H1 (cell line): ENCODE results near the gene SLC25A51. TPM values are rescaled to one million over a fixed set of nuclear protein-coding genes. Genes with fewer than 3 reads are reported as not detected.

ENCODE experiments used
- CTCF ChIA-PET: fragments of 300-600 bp; sonication (Branson Sonifier 250); formaldehyde crosslinking; loops from one replicate; lab custom pipeline; 2021; ENCODE audit not compliant: partially characterized antibody; lab: Charles Lee
- POLR2A ChIA-PET: fragments of 300-600 bp; sonication (Branson Sonifier 250); formaldehyde crosslinking; loops from one replicate; lab custom pipeline; 2021; ENCODE audit warnings: inconsistent platforms; ENCODE audit not compliant: partially characterized antibody; lab: Charles Lee
- DNase-seq, 2 experiments: peaks; one replicate each; pipeline versions ENCODE4 v3.0.0 to v3.0.0-alpha.2; 2010 to 2022; ENCODE audit warnings: low spot score in 2 of 2, low read depth in 1 of 2, mixed read lengths in 1 of 2
- FAIRE-seq: peaks from 2 replicates; lab custom pipeline; 2011; peaks lifted over from hg19 to GRCh38; lab: Jason Lieb, UNC
- H2AFZ ChIP-seq: 2 replicates; pipeline ENCODE4 v1.8.1; 2012; ENCODE audit warnings: low read length, inconsistent platforms
- H2AK5ac ChIP-seq: 2 replicates; pipeline ENCODE4 v1.6.1; 2013; ENCODE audit warnings: low read depth, low read length
- H2BK120ac ChIP-seq: replicated peaks from 2 replicates; pipeline ENCODE3; 2013; ENCODE audit warnings: low read depth, low read length, inconsistent platforms
- H2BK12ac ChIP-seq: 2 replicates; pipeline ENCODE4 v1.6.1; 2013; ENCODE audit warnings: low read depth, low read length
- H2BK15ac ChIP-seq: 2 replicates; pipeline ENCODE4 v1.6.1; 2013; ENCODE audit warnings: low read length
- H2BK20ac ChIP-seq: 2 replicates; pipeline ENCODE4 v1.6.1; 2013; ENCODE audit warnings: low read length
- H2BK5ac ChIP-seq: 2 replicates; pipeline ENCODE4 v1.6.1; 2013; ENCODE audit warnings: low read depth, low read length
- H3K14ac ChIP-seq: 2 replicates; pipeline ENCODE4 v1.6.1; 2013; ENCODE audit warnings: inconsistent platforms; ENCODE audit not compliant: insufficient read length
- H3K18ac ChIP-seq: 2 replicates; pipeline ENCODE4 v1.6.1; 2013; ENCODE audit warnings: low read length; ENCODE audit errors: extremely low read depth
- H3K23ac ChIP-seq: 2 replicates; pipeline ENCODE4 v1.6.1; 2013; ENCODE audit warnings: inconsistent platforms; ENCODE audit not compliant: insufficient read length
- H3K23me2 ChIP-seq: 2 replicates; pipeline ENCODE4 v1.6.1; 2013; ENCODE audit warnings: low read depth, low read length
- H3K27ac ChIP-seq: 2 replicates; pipeline ENCODE4 v1.6.1; 2011; ENCODE audit warnings: low read depth, low read length, inconsistent platforms
- H3K27me3 ChIP-seq, 4 experiments: replicated peaks in 1 of 4; 1 replicate in 1 of 4; 2 replicates in 3 of 4; pipeline versions ENCODE4 v1.6.1 to v1.8.1; 2011 to 2013; ENCODE audit warnings: low read length in 3 of 4, mild to moderate bottlenecking in 3 of 4, inconsistent platforms in 2 of 4, mixed read lengths in 2 of 4, moderate library complexity in 1 of 4; ENCODE audit not compliant: control insufficient read depth in 3 of 4, insufficient read depth in 3 of 4; ENCODE audit errors: extremely low read depth in 1 of 4
- H3K36me3 ChIP-seq, 4 experiments: 2 replicates each; pipeline versions ENCODE4 v1.6.1 to v1.8.1; 2011 to 2013; ENCODE audit warnings: mild to moderate bottlenecking in 4 of 4, low read length in 3 of 4, moderate library complexity in 2 of 4, control low read depth in 1 of 4, inconsistent platforms in 1 of 4; ENCODE audit not compliant: insufficient read depth in 4 of 4, control insufficient read depth in 2 of 4
- H3K4ac ChIP-seq: replicated peaks from 2 replicates; pipeline ENCODE3; 2013; ENCODE audit warnings: low read length, low read depth, mixed read lengths, inconsistent platforms; ENCODE audit not compliant: insufficient read length
- H3K4me1 ChIP-seq, 4 experiments: replicated peaks in 1 of 4; 1 replicate in 1 of 4; 2 replicates in 3 of 4; pipeline versions ENCODE4 v1.6.1 to v1.8.1; 2011 to 2013; ENCODE audit warnings: low read length in 3 of 4, inconsistent platforms in 2 of 4, mixed read lengths in 1 of 4; ENCODE audit not compliant: insufficient read depth in 4 of 4, control insufficient read depth in 3 of 4
- H3K4me2 ChIP-seq, 2 experiments: 2 replicates each; pipeline versions ENCODE4 v1.6.1 to v1.8.1; 2011 to 2013; ENCODE audit warnings: low read depth in 2 of 2, low read length in 2 of 2, control low read depth in 1 of 2, inconsistent platforms in 1 of 2, mild to moderate bottlenecking in 1 of 2; ENCODE audit not compliant: insufficient read depth in 1 of 2
- H3K4me3 ChIP-seq, 4 experiments: fragments of 200-600, 300-600 bp in 1 of 4; sonication (generic), shearing (Covaris generic), sonication (Bioruptor Twin) in 1 of 4; 2 replicates each; pipeline versions ENCODE4 v1.5.1 to v1.8.1; 2011 to 2016; ENCODE audit warnings: low read length in 4 of 4, low read depth in 3 of 4, control low read depth in 2 of 4, inconsistent platforms in 2 of 4, mild to moderate bottlenecking in 2 of 4, mixed read lengths in 1 of 4, moderate library complexity in 1 of 4; ENCODE audit not compliant: insufficient read depth in 2 of 4; ENCODE audit errors: extremely low read depth in 1 of 4
- H3K56ac ChIP-seq: replicated peaks from 2 replicates; pipeline ENCODE3; 2013; ENCODE audit warnings: low read depth, mild to moderate bottlenecking, mixed read lengths, low read length, inconsistent platforms; ENCODE audit not compliant: insufficient read length
- H3K79me1 ChIP-seq: 2 replicates; pipeline ENCODE4 v1.6.1; 2013; ENCODE audit warnings: low read depth, low read length, control low read depth
- H3K79me2 ChIP-seq, 2 experiments: 2 replicates each; pipeline versions ENCODE4 v1.6.1 to v1.8.1; 2012 to 2013; ENCODE audit warnings: low read length in 2 of 2, mild to moderate bottlenecking in 2 of 2, inconsistent platforms in 1 of 2; ENCODE audit not compliant: insufficient read depth in 2 of 2, control insufficient read depth in 1 of 2
- H3K9ac ChIP-seq, 4 experiments: replicated peaks in 1 of 4; 1 replicate in 1 of 4; 2 replicates in 3 of 4; pipeline versions ENCODE4 v1.6.1 to v1.8.1; 2011 to 2013; ENCODE audit warnings: low read depth in 3 of 4, low read length in 3 of 4, control low read depth in 2 of 4, mild to moderate bottlenecking in 2 of 4, moderate library complexity in 2 of 4, inconsistent platforms in 1 of 4; ENCODE audit errors: extremely low read depth in 1 of 4
- H3K9me3 ChIP-seq, 2 experiments: 2 replicates each; pipeline versions ENCODE4 v1.6.1 to v1.8.1; 2012 to 2013; ENCODE audit warnings: mild to moderate bottlenecking in 2 of 2, moderate library complexity in 2 of 2, control low read depth in 1 of 2, inconsistent platforms in 1 of 2, low read depth in 1 of 2, low read length in 1 of 2, mixed read lengths in 1 of 2; ENCODE audit not compliant: insufficient read depth in 2 of 2
- H4K20me1 ChIP-seq, 2 experiments: replicated peaks in 1 of 2; 2 replicates each; pipeline versions ENCODE3 to v1.8.1; 2011 to 2013; ENCODE audit warnings: inconsistent platforms in 2 of 2, low read length in 2 of 2, mild to moderate bottlenecking in 1 of 2; ENCODE audit not compliant: insufficient read depth in 2 of 2, control insufficient read depth in 1 of 2
- H4K5ac ChIP-seq: 2 replicates; pipeline ENCODE4 v1.6.1; 2013; ENCODE audit warnings: low read length, low read depth, mixed read lengths, inconsistent platforms; ENCODE audit not compliant: insufficient read length
- H4K8ac ChIP-seq: 2 replicates; pipeline ENCODE4 v1.8.0; 2013; ENCODE audit warnings: mild to moderate bottlenecking, moderate library complexity, low read length, inconsistent platforms; ENCODE audit not compliant: insufficient read depth; ENCODE audit errors: extremely low read depth
- H4K91ac ChIP-seq: replicated peaks from 2 replicates; pipeline ENCODE3; 2013; ENCODE audit warnings: low read length, mixed read lengths, inconsistent platforms; ENCODE audit not compliant: insufficient read length
- CBX8 ChIP-seq: fragments of 300-800, 300-1000 bp; sonication (generic); IDR thresholded peaks from 2 replicates; pipeline ENCODE4 v1.7.1; 2016; ENCODE audit warnings: low read depth, low read length, borderline replicate concordance
- CHD1 ChIP-seq: IDR thresholded peaks from 2 replicates; pipeline ENCODE4 v1.6.1; 2012; ENCODE audit warnings: low read depth, low read length, improper control_type of control experiment
- CREB1 ChIP-seq: IDR thresholded peaks from 2 replicates; pipeline ENCODE4 v1.6.1; 2012; ENCODE audit warnings: inconsistent platforms
- EGR1 ChIP-seq: IDR thresholded peaks from 2 replicates; pipeline ENCODE4 v1.6.1; 2011; ENCODE audit warnings: low read depth, low read length, borderline replicate concordance
- GABPA ChIP-seq: IDR thresholded peaks from 2 replicates; pipeline ENCODE4 v1.6.1; 2011; ENCODE audit warnings: mild to moderate bottlenecking, low read length, moderate library complexity, borderline replicate concordance; ENCODE audit not compliant: insufficient read depth
- JUN ChIP-seq: IDR thresholded peaks from 2 replicates; pipeline ENCODE4 v1.6.1; 2011; ENCODE audit warnings: low read depth, mild to moderate bottlenecking, improper control_type of control experiment, low read length
- KDM4A ChIP-seq: IDR thresholded peaks from one replicate; pipeline ENCODE4 v1.7.1; 2012; ENCODE audit warnings: low read depth, mild to moderate bottlenecking, moderate library complexity, low read length, inconsistent platforms; ENCODE audit not compliant: severe bottlenecking
- KDM5A ChIP-seq: fragments of 200-600 bp; IDR thresholded peaks from 2 replicates; pipeline ENCODE4 v1.7.1; 2012; ENCODE audit warnings: mild to moderate bottlenecking, low read length, inconsistent platforms, mixed read lengths
- PHF8 ChIP-seq: fragments of 200-600 bp; sonication (generic); conservative IDR thresholded peaks from 2 replicates; pipeline ENCODE4 v1.7.1; 2012; ENCODE audit warnings: low read depth, mild to moderate bottlenecking, inconsistent platforms, low read length, moderate library complexity
- RXRA ChIP-seq: IDR thresholded peaks from 2 replicates; pipeline ENCODE4 v1.6.1; 2011; ENCODE audit warnings: low read depth, mild to moderate bottlenecking, low read length, moderate library complexity; ENCODE audit not compliant: insufficient read depth
- SP1 ChIP-seq: IDR thresholded peaks from 2 replicates; pipeline ENCODE4 v1.6.1; 2011; ENCODE audit warnings: low read depth, low read length
- TAF1 ChIP-seq: IDR thresholded peaks from 2 replicates; pipeline ENCODE4 v1.6.1; 2011; ENCODE audit warnings: mild to moderate bottlenecking, low read depth, low read length
- WGBS, 2 experiments: shearing (Covaris generic) in 1 of 2; methylation state at CpG; one replicate each; pipeline versions ENCODE4 v1.1.6 to v1.1.7; 2013 to 2015; ENCODE audit warnings: low lambda C conversion rate in 2 of 2, mixed read lengths in 2 of 2, inconsistent platforms in 1 of 2, low coverage in 1 of 2, missing lambda C conversion rate in 1 of 2; ENCODE audit not compliant: insufficient replicate concordance in 2 of 2, insufficient coverage in 1 of 2, insufficient read length in 1 of 2; ENCODE audit errors: extremely low coverage in 1 of 2, missing lambda C conversion rate in 1 of 2; 5-methylcytosine and 5-hydroxymethylcytosine counted together
- polyA plus RNA-seq, 7 experiments: library from polyadenylated mRNA; depleted of rRNA in 3 of 7; stranded (reverse) in 5 of 7; unstranded in 2 of 7; fragments of >200 nt in 5 of 7; fragments of 200-250 nt in 2 of 7; gene quantifications; 1 replicate in 5 of 7; 2 replicates in 1 of 7; 4 replicates in 1 of 7; pipeline versions ENCODE4 v1.2.1 to v1.2.3, GENCODE V29; 2011 to 2013; ENCODE audit warnings: missing spikeins in 2 of 7, mixed read lengths in 2 of 7
- total RNA-seq: library from RNA; stranded (reverse); fragmentation: NEBNext Ultra II Directional; extraction: Animal tissue kit (Norgen Biotek cat#: 25700); gene quantifications from 2 replicates; pipeline ENCODE4 v1.2.1, GENCODE V29; 2021

Gene SLC25A51
- total and polyA plus RNA-seq, 2 of the 8 experiments (the other 6 are each of a cell fraction or from before 2014, with no cell fraction given) = 8.0 to 14.5 TPM

DNA sequence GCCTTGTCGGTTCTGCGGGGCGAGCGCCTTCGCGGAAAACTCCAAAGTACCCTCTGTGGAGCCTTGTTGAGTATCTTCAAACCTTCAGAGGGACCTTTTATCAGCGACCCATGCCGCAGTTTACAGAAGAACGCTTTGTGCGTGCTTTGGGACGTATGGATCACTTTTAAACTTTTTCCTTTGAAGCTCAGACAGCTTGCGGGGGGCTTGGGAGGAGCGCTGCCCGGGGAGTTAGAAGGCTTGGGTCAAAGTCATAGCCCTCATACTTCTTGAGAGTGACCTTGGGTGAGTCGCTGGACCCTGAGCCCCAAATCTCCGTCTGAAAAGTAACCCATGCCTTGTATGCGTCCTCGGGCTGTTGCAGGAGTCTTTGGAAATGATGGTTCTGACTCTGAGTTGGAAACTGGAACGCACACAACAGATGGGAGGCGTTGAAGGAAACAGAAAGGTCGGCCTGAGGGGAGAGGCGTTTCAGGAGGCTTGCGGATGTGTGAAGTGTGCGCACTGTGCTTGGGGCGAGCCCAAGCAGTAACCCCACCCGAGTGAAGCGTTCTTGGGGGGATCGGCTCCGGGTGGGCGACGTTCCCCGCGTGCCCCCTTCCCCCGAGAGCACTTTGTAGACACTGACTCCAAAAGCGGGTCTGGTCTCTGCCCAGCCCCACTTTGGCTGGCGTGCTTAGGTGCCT, 661 bp upstream of the SLC25A51 start:
- H3K9me3 ChIP-seq = no peaks in the 10 kb centered on the region
- 45% methylated on average over 36 of the region's 36 CpGs; no CpG with 5 or more reads in 1 of the 2 experiments for WGBS, 2 experiments
- no peak overlapping the region for H3K23ac ChIP-seq
- 0 out of 4 replicates have a peak, but pooled peaks cover 0 to 6% of the 10 kb centered on the region in 2 experiments for H3K79me2 ChIP-seq
- H3K14ac ChIP-seq = no peak overlapping the region
- H3K56ac ChIP-seq = peak overlapping the region; percentile 85
- peak overlapping the region; percentile 65 to 90 (median 78) for H3K4me3 ChIP-seq
- H3K18ac ChIP-seq = 0 out of 2 replicates have a peak overlapping the region, but pooled peaks have one; percentile 42
- H3K27ac ChIP-seq = no peak overlapping the region
- peak overlapping the region; percentile 16 for H4K91ac ChIP-seq
- 0 out of 2 replicates have a peak overlapping the region, but pooled peaks have one; percentile 37 for H2BK5ac ChIP-seq
- CTCF ChIA-PET = interaction anchor here (0.6 to 2.1 kb wide), 11 partner anchors 11 to 408 kb away, joined by 3 to 6 read pairs (median 4); no protein-coding TSS in a partner anchor
- no peak overlapping the region for H2BK120ac ChIP-seq
- peak overlapping the region in 2 of 4 experiments; percentile 15 to 45; a peak in 2 of 7 replicates for H3K9ac ChIP-seq
- peak overlapping the region; percentile 35 for H3K4ac ChIP-seq
- no peak overlapping the region for H2AK5ac ChIP-seq
- H3K36me3 ChIP-seq = no peaks in the 10 kb centered on the region
- H4K20me1 ChIP-seq = peaks cover 0 to 2% of the 10 kb centered on the region in 2 experiments
- H4K8ac ChIP-seq = peak overlapping the region; percentile 74
- H3K4me2 ChIP-seq = peak overlapping the region; percentile 59 to 90
- H2AFZ ChIP-seq = peak overlapping the region; percentile 85
- POLR2A ChIA-PET = no interaction called here
- H3K23me2 ChIP-seq = peaks cover 6% of the 10 kb centered on the region
- no peak overlapping the region for H2BK20ac ChIP-seq
- H3K4me1 ChIP-seq = peaks cover 0 to 8% (median 6%) of the 10 kb centered on the region in 4 experiments; a peak in 3 of 7 replicates
- peaks cover 0 to 3% (median 0%) of the 10 kb centered on the region in 4 experiments; a peak in 3 of 7 replicates for H3K27me3 ChIP-seq
- peak overlapping the region; percentile 60 for H4K5ac ChIP-seq
- H3K79me1 ChIP-seq = peaks cover 3% of the 10 kb centered on the region; the same call in 1 of the 2 replicates
- H2BK15ac ChIP-seq = 0 out of 2 replicates have a peak overlapping the region, but pooled peaks have one; percentile 89
- H2BK12ac ChIP-seq = peak overlapping the region; percentile 69; the same call in 1 of the 2 replicates
- DNase-seq (no peak), FAIRE-seq (no peak)
- TF ChIP-seq EGR1 (no peak), PHF8 (no peak), RXRA (no peak), KDM5A (no peak), CHD1 (no peak), KDM4A (no peak), CBX8 (no peak), TAF1 (no peak), GABPA (no peak), JUN (no peak), SP1 (no peak), CREB1 (no peak)
